NCI-H2227 treated with DMSO at 0.1 percent for 48 hours (cell line): ENCODE measurements around the gene TCF7.
A peak's percentile ranks its signal among the peaks of the same experiment; 100 is the strongest.

Experiments
- DNase-seq: peaks from one replicate; lab custom pipeline; 2025; lab: John Stamatoyannopoulos, UW

Gene TCF7

GRCh38 chr5:134113902-134114875 is at the start of gene TCF7:
TSS of gene TCF7 (plus strand) at chr5:134114681. CDS start at chr5:134114907, 226 bp downstream.
- DNase-seq: peak; percentile 49

- no peak for DNase-seq
Measured at GRCh38 chr5:134069553-134069952, 44.9 kb upstream of the TCF7 start.

GRCh38 chr5:134070725-134071613 is 43.5 kb upstream of the TCF7 start:
- DNase-seq: peak; percentile 25

- no peak for DNase-seq
Measured at GRCh38 chr5:134071614-134072207, 42.8 kb upstream of the TCF7 start.

GRCh38 chr5:134072471-134073210 is 41.8 kb upstream of the TCF7 start:
- no peak for DNase-seq

- no peak for DNase-seq
Measured at GRCh38 chr5:134073404-134073803, 41.1 kb upstream of the TCF7 start.

- no peak for DNase-seq
Measured at GRCh38 chr5:134075102-134075501, 39.4 kb upstream of the TCF7 start.

- DNase-seq: no peak
Measured at GRCh38 chr5:134077926-134078580, 36.4 kb upstream of the TCF7 start.

- no peak for DNase-seq
Measured at GRCh38 chr5:134079748-134080581, 34.5 kb upstream of the TCF7 start.

- no peak for DNase-seq
Measured at GRCh38 chr5:134082264-134082992, 32.1 kb upstream of the TCF7 start.

GRCh38 chr5:134083517-134083916 is 31.0 kb upstream of the TCF7 start:
- no peak for DNase-seq

GRCh38 chr5:134084022-134084565 is 30.4 kb upstream of the TCF7 start:
- DNase-seq: no peak

- no peak for DNase-seq
Measured at GRCh38 chr5:134084570-134084969, 29.9 kb upstream of the TCF7 start.

GRCh38 chr5:134085411-134085810 is 29.1 kb upstream of the TCF7 start:
- DNase-seq: no peak

GRCh38 chr5:134086225-134086942 is 28.1 kb upstream of the TCF7 start:
- no peak for DNase-seq

GRCh38 chr5:134086943-134087305 is 27.6 kb upstream of the TCF7 start:
- no peak for DNase-seq

GRCh38 chr5:134088291-134088690 is 26.2 kb upstream of the TCF7 start:
- no peak for DNase-seq

- DNase-seq: no peak
Measured at GRCh38 chr5:134088994-134089560, 25.4 kb upstream of the TCF7 start.
